ENCODE data around the gene ANK3.

DNA sequence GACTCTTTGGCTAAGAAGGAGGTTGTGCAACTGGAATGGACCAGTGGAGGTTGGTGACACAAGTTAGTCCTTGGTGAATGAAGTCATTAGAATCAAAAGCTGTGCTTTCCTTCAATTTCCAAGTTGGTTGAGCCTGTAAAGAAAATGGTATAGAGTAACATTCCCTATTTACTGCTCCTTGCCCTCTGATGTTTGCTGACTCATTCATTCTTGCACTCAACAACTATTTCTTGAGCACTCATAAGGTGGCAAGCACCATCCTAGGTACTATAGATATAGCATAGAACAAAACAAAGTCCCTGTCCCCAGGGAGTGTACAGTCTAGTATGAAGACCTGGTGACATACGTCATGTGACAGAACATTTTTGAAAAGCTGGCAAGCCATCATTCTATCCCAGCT lies 364.4 kb downstream of the ANK3 start:
- TF ChIP-seq POLR2A (IDR thresholded peaks at IDR 0.05), result no peak
- TF ChIP-seq, protein P1, sequence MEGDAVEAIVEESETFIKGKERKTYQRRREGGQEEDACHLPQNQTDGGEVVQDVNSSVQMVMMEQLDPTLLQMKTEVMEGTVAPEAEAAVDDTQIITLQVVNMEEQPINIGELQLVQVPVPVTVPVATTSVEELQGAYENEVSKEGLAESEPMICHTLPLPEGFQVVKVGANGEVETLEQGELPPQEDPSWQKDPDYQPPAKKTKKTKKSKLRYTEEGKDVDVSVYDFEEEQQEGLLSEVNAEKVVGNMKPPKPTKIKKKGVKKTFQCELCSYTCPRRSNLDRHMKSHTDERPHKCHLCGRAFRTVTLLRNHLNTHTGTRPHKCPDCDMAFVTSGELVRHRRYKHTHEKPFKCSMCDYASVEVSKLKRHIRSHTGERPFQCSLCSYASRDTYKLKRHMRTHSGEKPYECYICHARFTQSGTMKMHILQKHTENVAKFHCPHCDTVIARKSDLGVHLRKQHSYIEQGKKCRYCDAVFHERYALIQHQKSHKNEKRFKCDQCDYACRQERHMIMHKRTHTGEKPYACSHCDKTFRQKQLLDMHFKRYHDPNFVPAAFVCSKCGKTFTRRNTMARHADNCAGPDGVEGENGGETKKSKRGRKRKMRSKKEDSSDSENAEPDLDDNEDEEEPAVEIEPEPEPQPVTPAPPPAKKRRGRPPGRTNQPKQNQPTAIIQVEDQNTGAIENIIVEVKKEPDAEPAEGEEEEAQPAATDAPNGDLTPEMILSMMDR (IDR thresholded peaks at IDR 0.05), result no peak

All from uterus (tissue), 2 donors.